Kidney (tissue), 14 donors: ENCODE data around the gene SLC38A8. TPM values are rescaled to one million over a fixed set of nuclear protein-coding genes. Genes with fewer than 3 reads are reported as not detected.

Experiments
- DNase-seq, 5 donors: peaks; one replicate each; pipeline ENCODE4 v3.0.0-alpha.2; 2013 to 2020
- FAIRE-seq: peaks from 2 replicates; lab custom pipeline; 2012; peaks lifted over from hg19 to GRCh38; lab: Jason Lieb, UNC
- H3K27ac ChIP-seq, 2 donors: one replicate each; pipeline ENCODE4 v1.7.0; 2013; ENCODE audit warnings: low read depth in 2 of 2, low read length in 2 of 2, inconsistent platforms in 1 of 2
- H3K27me3 ChIP-seq: one replicate; pipeline ENCODE4 v1.7.1; 2013; ENCODE audit warnings: low read length, inconsistent platforms; ENCODE audit not compliant: control insufficient read depth, insufficient read depth
- H3K36me3 ChIP-seq, 3 donors: one replicate each; pipeline versions ENCODE4 v1.7.0 to v1.7.1; 2013; ENCODE audit warnings: low read length in 3 of 3, control low read depth in 1 of 3, inconsistent platforms in 1 of 3; ENCODE audit not compliant: insufficient read depth in 3 of 3, control insufficient read depth in 2 of 3
- H3K4me1 ChIP-seq, 3 donors: one replicate each; pipeline versions ENCODE4 v1.7.0 to v1.7.1; 2013; ENCODE audit warnings: low read length in 3 of 3, inconsistent platforms in 1 of 3, low read depth in 1 of 3; ENCODE audit not compliant: control insufficient read depth in 2 of 3, insufficient read depth in 2 of 3
- H3K4me3 ChIP-seq, 3 donors: one replicate each; pipeline versions ENCODE4 v1.7.0 to v1.8.1; 2013; ENCODE audit warnings: low read length in 3 of 3, control low read depth in 1 of 3, inconsistent platforms in 1 of 3
- H3K9ac ChIP-seq, 3 donors: one replicate each; pipeline versions ENCODE4 v1.7.0 to v1.7.1; 2013; ENCODE audit warnings: low read length in 3 of 3, control low read depth in 1 of 3, inconsistent platforms in 1 of 3
- H3K9me3 ChIP-seq, 3 donors: one replicate each; pipeline versions ENCODE4 v1.7.0 to v1.7.1; 2013; ENCODE audit warnings: low read length in 3 of 3, control low read depth in 1 of 3, inconsistent platforms in 1 of 3; ENCODE audit not compliant: control insufficient read depth in 2 of 3, insufficient read depth in 1 of 3
- intact Hi-C: fragments of 100-400 bp; cut with DNase I; formaldehyde crosslinking; loops from one replicate; pipeline ENCODE4 v1.11.1; 2022
- polyA plus RNA-seq: library from polyadenylated mRNA; stranded (reverse); fragments of 350-450 nt; fragmentation: Illumina TruSeq; extraction: RNeasy Lipid Tissue Mini Kit (QIAGEN cat#74804); gene quantifications from one replicate; pipeline ENCODE4 v1.2.3, GENCODE V29; 2014; ENCODE audit warnings: low read depth, low replicate concordance; ENCODE audit not compliant: insufficient read depth
- total RNA-seq: library from RNA; stranded (reverse); fragmentation: NEBNext Ultra II Directional; extraction: Animal tissue kit (Norgen Biotek cat#: 25700); gene quantifications from one replicate; pipeline ENCODE4 v1.2.1, GENCODE V29; 2021
- TF ChIP-seq, protein P1 (sequence below): IDR thresholded peaks from 3 replicates; pipeline ENCODE4 v1.5.1; 2012; ENCODE audit warnings: mild to moderate bottlenecking, moderate library complexity, borderline replicate concordance; ENCODE audit not compliant: insufficient read depth; ENCODE audit errors: extremely low read depth
- donor health status: control.
- donor health status: control.
- donor health status: control.
- donor health status: control.
- donor health status: control.
- donor health status: DM: yes; HTN: yes; CAD: no.
- donor health status: Normal renal cell carcinoma (clear cell type).

The SLC38A8 gene
- total and polyA plus RNA-seq, 2 donors from 2014 or later: 0.30 TPM; not detected in 1

DNA sequence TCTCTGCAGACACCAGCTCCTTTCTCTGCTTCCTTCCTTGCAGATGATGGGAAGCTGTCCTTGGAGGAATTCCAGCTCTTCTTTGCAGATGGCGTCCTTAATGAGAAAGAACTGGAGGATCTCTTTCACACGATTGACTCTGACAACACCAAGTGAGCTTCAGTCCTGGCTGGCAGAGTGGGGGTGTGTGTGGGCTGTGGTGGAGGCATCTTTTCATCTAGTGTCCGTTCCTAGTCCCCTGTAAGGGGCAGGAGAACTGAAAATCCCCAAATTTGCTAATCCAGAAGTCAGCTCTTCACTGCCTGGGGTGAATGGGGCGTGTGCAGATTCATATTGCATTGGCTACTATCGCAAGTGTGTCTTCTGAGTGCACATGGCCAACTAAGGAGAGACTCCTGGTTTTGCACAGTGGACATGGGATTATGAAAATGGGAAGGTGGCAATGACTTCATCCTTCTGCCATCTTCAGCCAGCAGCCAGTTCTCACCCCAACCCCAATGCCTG is 64.1 kb downstream of the SLC38A8 start:
- H3K4me3 ChIP-seq: no peak overlapping the region
- FAIRE-seq: no peak

DNA sequence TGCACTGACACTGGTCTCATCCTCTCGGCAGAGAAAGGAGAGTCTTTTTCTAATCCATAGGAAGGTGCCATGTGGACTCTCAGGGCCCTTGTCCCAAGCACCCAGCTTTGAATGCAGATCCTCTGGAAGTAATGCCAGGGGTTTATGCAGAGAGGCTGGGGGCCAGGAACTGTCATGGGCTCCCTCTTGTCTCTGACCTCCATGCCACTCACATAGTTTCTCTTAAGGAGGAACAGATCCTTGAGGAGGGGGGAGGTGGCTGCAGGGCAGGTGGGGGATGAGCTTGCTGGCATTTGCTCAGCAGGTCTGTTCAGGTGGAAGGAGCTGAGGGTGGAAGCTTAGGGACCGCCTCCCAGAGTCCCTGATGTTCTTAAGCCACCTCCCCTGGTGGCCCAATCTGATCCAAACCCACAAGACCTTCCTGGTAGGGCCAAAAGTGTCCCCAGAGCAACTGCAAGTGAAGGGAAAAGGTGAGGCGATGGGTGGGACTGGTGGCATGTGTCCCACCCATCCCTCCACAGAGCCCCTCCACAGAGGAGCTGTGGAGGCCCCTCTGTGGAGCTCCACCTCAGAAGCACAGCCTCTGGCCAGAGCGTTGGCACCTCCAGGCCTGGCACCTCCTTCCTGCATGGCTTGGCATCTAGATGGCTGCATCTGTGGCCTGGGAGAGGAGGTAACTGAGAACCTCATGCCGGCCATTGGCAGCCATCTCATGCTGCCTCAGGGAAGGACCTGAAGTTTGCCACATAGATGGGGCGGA is 65.4 kb downstream of the SLC38A8 start:
- TF ChIP-seq, protein P1, sequence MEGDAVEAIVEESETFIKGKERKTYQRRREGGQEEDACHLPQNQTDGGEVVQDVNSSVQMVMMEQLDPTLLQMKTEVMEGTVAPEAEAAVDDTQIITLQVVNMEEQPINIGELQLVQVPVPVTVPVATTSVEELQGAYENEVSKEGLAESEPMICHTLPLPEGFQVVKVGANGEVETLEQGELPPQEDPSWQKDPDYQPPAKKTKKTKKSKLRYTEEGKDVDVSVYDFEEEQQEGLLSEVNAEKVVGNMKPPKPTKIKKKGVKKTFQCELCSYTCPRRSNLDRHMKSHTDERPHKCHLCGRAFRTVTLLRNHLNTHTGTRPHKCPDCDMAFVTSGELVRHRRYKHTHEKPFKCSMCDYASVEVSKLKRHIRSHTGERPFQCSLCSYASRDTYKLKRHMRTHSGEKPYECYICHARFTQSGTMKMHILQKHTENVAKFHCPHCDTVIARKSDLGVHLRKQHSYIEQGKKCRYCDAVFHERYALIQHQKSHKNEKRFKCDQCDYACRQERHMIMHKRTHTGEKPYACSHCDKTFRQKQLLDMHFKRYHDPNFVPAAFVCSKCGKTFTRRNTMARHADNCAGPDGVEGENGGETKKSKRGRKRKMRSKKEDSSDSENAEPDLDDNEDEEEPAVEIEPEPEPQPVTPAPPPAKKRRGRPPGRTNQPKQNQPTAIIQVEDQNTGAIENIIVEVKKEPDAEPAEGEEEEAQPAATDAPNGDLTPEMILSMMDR: no peak
- no peak for FAIRE-seq
- intact Hi-C loops: no loop called here

More for the DNA sequence above, 64.1 kb downstream of the SLC38A8 start:
- intact Hi-C loops: no loop called here
- H3K9ac ChIP-seq: no peak overlapping the region
- DNase-seq: no peak
- H3K36me3 ChIP-seq: no peaks in the 10 kb centered on the region
- H3K27me3 ChIP-seq: no peaks in the 10 kb centered on the region
- H3K27ac ChIP-seq: no peak overlapping the region
- TF ChIP-seq, protein P1: no peak
- peaks cover 0 to 8% (median 2%) of the 10 kb centered on the region in 3 donors for H3K9me3 ChIP-seq
- no peaks in the 10 kb centered on the region for H3K4me1 ChIP-seq

DNA sequence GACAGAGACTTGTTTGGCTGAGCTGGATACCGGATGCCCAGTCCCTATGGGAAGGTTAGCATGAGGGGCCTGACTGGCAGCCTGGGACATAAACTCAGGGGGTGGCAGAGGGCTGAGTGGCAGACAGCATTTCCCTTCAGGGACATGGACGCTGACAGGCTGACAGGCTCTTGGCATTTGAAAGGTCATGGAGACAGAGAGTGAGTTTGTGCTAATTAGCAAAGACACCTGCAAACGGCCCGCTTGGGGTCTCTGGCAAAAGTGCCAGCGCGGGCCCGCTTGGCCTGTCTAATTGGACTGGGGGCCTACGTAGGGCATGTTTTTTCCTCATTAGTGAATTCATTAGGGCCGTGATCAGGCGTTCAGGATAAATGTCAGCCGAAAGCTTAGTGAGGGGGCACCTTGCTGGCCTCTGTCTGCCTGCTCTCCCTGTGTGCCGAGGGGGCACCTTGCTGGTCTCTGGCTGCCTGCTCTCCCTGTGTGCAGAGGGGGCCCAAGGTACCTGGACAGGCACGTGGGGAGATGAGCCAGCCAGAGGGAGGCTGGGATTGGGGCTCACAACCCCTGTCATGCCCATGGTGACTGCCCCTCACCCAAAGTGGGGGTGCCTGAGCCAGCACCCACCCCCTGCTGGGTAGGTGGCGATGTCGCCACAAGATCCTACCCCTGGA is 66.9 kb downstream of the SLC38A8 start:
- H3K4me3 ChIP-seq: no peak overlapping the region
- no peaks in the 10 kb centered on the region for H3K4me1 ChIP-seq
- TF ChIP-seq, protein P1: no peak
- H3K27me3 ChIP-seq: no peaks in the 10 kb centered on the region
- H3K27ac ChIP-seq: no peak overlapping the region
- no peak for DNase-seq
- no peak for FAIRE-seq
- H3K36me3 ChIP-seq: no peaks in the 10 kb centered on the region
- H3K9me3 ChIP-seq: peaks cover 0 to 8% (median 2%) of the 10 kb centered on the region in 3 donors
- no peak overlapping the region for H3K9ac ChIP-seq
- intact Hi-C loops: no loop called here

More for the DNA sequence above, 65.4 kb downstream of the SLC38A8 start:
- DNase-seq: no peak
- no peaks in the 10 kb centered on the region for H3K36me3 ChIP-seq
- no peak overlapping the region for H3K9ac ChIP-seq
- H3K4me1 ChIP-seq: no peaks in the 10 kb centered on the region
- H3K4me3 ChIP-seq: no peak overlapping the region
- H3K27ac ChIP-seq: no peak overlapping the region
- no peaks in the 10 kb centered on the region for H3K27me3 ChIP-seq
- H3K9me3 ChIP-seq: peaks cover 0 to 8% (median 2%) of the 10 kb centered on the region in 3 donors
